Urinary bladder (tissue), 4 donors: ENCODE measurements around the gene AMDHD2. TPM values are rescaled to one million over a fixed set of nuclear protein-coding genes. Genes with fewer than 3 reads are reported as not detected.
A peak's percentile ranks its signal among the peaks of the same experiment; 100 is the strongest.

Source experiments
- DNase-seq: peaks from one replicate; pipeline ENCODE4 v3.0.0-alpha.2; 2015; ENCODE audit errors: extremely low spot score
- H3K27ac ChIP-seq: one replicate; pipeline ENCODE4 v1.5.1; 2013; ENCODE audit warnings: low read depth, mild to moderate bottlenecking, moderate library complexity
- H3K36me3 ChIP-seq: one replicate; pipeline ENCODE4 v1.6.1; 2013; ENCODE audit warnings: mild to moderate bottlenecking, moderate library complexity; ENCODE audit not compliant: insufficient read depth
- H3K4me1 ChIP-seq: one replicate; pipeline ENCODE4 v1.6.1; 2013; ENCODE audit warnings: mild to moderate bottlenecking, moderate library complexity; ENCODE audit not compliant: insufficient read depth
- H3K4me3 ChIP-seq: one replicate; pipeline ENCODE4 v1.5.1; 2013; ENCODE audit warnings: low read depth, low read length
- WGBS: extraction: QIAGEN DNeasy Blood & Tissue Kit; methylation state at CpG from one replicate; pipeline ENCODE4 v1.1.7; 2013; 5-methylcytosine and 5-hydroxymethylcytosine counted together
- polyA plus RNA-seq: library from polyadenylated mRNA; stranded (reverse); fragments of 200-250 nt; gene quantifications from one replicate; pipeline ENCODE4 v1.2.3, GENCODE V29; 2013
- total RNA-seq: library from RNA; depleted of rRNA; stranded (reverse); fragments of >200 nt; gene quantifications from one replicate; pipeline ENCODE4 v1.2.3, GENCODE V29; 2014
- donor health status: healthy with polysubstance abuse.
- donor health status: healthy.

AMDHD2 gene
- total and polyA plus RNA-seq, 2 donors = 16.4 to 40.2 TPM

- 44% methylated on average over 15 of the region's 15 CpGs for WGBS
- no peaks in the 10 kb centered on the region for H3K4me1 ChIP-seq
- H3K36me3 ChIP-seq = no peaks in the 10 kb centered on the region
- peak overlapping the region; percentile 7 for H3K4me3 ChIP-seq
- DNase-seq = no peak
- H3K27ac ChIP-seq = no peak overlapping the region
Measured at GRCh38 chr16:2512735-2513404, 7.3 kb upstream of the AMDHD2 start.

GRCh38 chr16:2513405-2514332 lies 6.5 kb upstream of the AMDHD2 start, which contains the start of gene ATP6V0C:
Gene ATP6V0C, plus strand, starts transcription at chr16:2513952. Its CDS starts 152 bp downstream, at chr16:2514104.
- Histone ChIP-seq H3K4me3 (peak within 1 kb of the TSS; percentile 96), H3K4me1 (no peaks in the 10 kb centered on the region), H3K36me3 (no peaks in the 10 kb centered on the region), H3K27ac (peak within 1 kb of the TSS; percentile 95)
- DNase-seq = no peak
- under 1% methylated on average over 122 of the region's 122 CpGs for WGBS

- Histone ChIP-seq H3K4me3 (peak overlapping the region; percentile 96), H3K27ac (peak overlapping the region; percentile 95), H3K4me1 (no peaks in the 10 kb centered on the region), H3K36me3 (no peaks in the 10 kb centered on the region)
- under 1% methylated on average over 63 of the region's 63 CpGs for WGBS
- DNase-seq = no peak
Measured at GRCh38 chr16:2514333-2515179, 5.6 kb upstream of the AMDHD2 start.

GRCh38 chr16:2515180-2515851 lies 4.9 kb upstream of the AMDHD2 start:
- Histone ChIP-seq H3K4me3 (peak overlapping the region; percentile 96), H3K36me3 (no peaks in the 10 kb centered on the region), H3K4me1 (no peaks in the 10 kb centered on the region), H3K27ac (peak overlapping the region; percentile 95)
- 36% methylated on average over 14 of the region's 14 CpGs for WGBS
- no peak for DNase-seq

GRCh38 chr16:2516391-2517240 lies 3.6 kb upstream of the AMDHD2 start:
- Histone ChIP-seq H3K36me3 (no peaks in the 10 kb centered on the region), H3K4me3 (no peak overlapping the region), H3K27ac (no peak overlapping the region), H3K4me1 (no peaks in the 10 kb centered on the region)
- WGBS = 64% methylated on average over 11 of the region's 11 CpGs
- no peak for DNase-seq

- H3K27ac ChIP-seq = no peak overlapping the region
- no peaks in the 10 kb centered on the region for H3K36me3 ChIP-seq
- DNase-seq = no peak
- H3K4me3 ChIP-seq = no peak overlapping the region
- no peaks in the 10 kb centered on the region for H3K4me1 ChIP-seq
- 75% methylated on average over 12 of the region's 12 CpGs for WGBS
Measured at GRCh38 chr16:2517954-2518605, 2.1 kb upstream of the AMDHD2 start.

GRCh38 chr16:2518823-2519710 lies 1.1 kb upstream of the AMDHD2 start:
- H3K27ac ChIP-seq = peak overlapping the region; percentile 63
- H3K36me3 ChIP-seq = no peaks in the 10 kb centered on the region
- no peaks in the 10 kb centered on the region for H3K4me1 ChIP-seq
- WGBS = 81% methylated on average over 39 of the region's 39 CpGs
- H3K4me3 ChIP-seq = no peak overlapping the region
- DNase-seq = no peak

GRCh38 chr16:2519711-2520080 lies 475 bp upstream of the AMDHD2 start:
- DNase-seq = no peak
- Histone ChIP-seq H3K27ac (peak overlapping the region; percentile 63), H3K4me1 (no peaks in the 10 kb centered on the region), H3K36me3 (no peaks in the 10 kb centered on the region), H3K4me3 (peak overlapping the region; percentile 60)
- 35% methylated on average over 22 of the region's 22 CpGs for WGBS

- DNase-seq = no peak
Measured at GRCh38 chr16:2520784-2521531, 787 bp downstream of the AMDHD2 start.

GRCh38 chr16:2523801-2524231 lies 3.6 kb downstream of the AMDHD2 start:
- DNase-seq = no peak
- no peaks in the 10 kb centered on the region for H3K4me1 ChIP-seq
- H3K4me3 ChIP-seq = no peak overlapping the region
- H3K27ac ChIP-seq = no peak overlapping the region
- 90% methylated on average over 6 of the region's 6 CpGs for WGBS
- no peaks in the 10 kb centered on the region for H3K36me3 ChIP-seq

More at GRCh38 chr16:2520784-2521531, 787 bp downstream of the AMDHD2 start:
- Histone ChIP-seq H3K4me3 (peak overlapping the region; percentile 60), H3K36me3 (no peaks in the 10 kb centered on the region), H3K4me1 (no peaks in the 10 kb centered on the region), H3K27ac (no peak overlapping the region)
- WGBS = 20% methylated on average over 41 of the region's 41 CpGs
